GM18511 (cell line): ENCODE results near the gene FOXO4.

Experiments used
- ATAC-seq: cut with Tn5 transposase; IDR thresholded peaks from one replicate; pipeline ENCODE4 v1.9.1; 2021; ENCODE audit warnings: mild to moderate bottlenecking, moderate library complexity; ENCODE audit not compliant: unreplicated experiment

Gene FOXO4

DNA sequence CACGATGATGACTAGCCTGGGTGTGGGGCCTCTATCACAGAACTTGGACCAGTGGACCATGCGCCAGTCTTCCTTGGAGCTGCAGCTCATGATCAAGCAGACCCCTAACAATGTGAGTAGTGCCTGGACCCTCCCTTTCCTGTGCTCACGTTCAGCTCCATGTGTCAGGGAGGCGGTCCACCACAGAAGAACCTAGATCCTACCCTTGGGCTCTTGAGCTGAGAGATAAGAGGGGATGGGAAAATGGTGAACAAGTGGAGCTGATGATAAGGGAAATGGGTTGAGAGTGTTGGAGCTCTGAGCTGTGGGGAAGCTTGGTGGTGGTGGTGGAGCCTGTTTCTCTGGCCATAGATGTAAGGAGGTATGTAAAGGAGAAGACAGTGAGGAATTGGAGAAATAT, 35.9 kb downstream of the FOXO4 start:
- no peak for ATAC-seq

DNA sequence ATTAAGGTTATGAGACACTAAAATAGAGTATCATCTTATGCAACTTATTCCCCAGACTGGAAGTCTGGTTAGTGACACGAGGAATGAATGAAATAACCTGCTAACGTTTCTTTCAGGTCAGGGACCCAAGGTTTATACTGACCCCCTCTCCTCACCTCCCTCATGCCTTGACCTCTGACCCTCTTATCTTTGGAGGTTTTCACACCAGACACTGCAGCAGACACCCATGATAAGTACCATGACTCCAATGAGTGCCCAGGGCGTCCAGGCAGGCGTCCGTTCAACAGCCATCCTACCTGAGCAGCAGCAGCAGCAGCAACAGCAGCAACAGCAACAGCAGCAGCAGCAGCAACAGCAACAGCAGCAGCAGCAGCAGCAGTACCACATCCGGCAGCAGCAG, 44.8 kb downstream of the FOXO4 start:
- ATAC-seq: no peak

DNA sequence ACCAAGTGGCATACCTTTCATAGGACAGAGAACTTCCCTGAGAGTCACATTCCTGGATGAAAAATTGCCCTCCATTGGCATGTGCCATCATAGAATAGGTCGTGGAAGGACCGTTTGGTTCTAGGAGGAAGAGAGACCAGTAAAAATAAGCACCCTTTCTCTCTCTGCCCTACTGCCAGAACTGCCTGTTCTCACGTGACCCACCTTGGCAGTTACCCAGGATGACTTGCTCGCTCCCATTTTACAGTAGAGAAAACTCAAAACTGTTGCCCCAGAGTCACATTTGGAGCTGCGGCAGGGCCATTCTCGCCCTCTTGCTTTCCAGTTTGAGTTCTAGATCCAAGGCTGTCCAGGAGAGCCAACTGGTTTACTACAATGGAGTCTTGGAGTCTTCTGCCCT, 47.9 kb downstream of the FOXO4 start:
- ATAC-seq: no peak

DNA sequence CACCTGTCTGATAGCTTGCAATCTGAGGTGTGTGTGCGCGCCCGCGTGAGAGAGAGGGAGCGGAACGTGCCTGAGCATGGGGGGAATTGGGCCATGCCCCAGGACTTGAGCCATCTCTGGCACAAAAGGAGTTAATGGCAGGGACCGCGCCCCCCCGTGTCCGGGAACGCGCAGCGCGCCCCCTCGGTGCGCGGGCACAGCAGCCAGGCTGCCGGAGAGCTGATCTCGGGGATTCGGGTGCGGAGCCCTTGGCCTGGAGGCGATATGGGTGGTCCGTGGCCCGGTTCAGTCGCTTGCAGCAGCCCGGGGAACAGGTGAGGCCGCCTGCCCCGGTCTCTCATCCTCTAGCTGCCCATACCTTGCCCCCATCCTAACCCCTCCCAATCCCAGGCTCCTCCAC, 49.0 kb downstream of the FOXO4 start, which contains the start of gene NLGN3:
TSS of gene NLGN3 (plus strand) at position 191 of the 400 bp plus-strand sequence. CDS start 2,909 bp downstream, outside the sequence.
- no peak for ATAC-seq

DNA sequence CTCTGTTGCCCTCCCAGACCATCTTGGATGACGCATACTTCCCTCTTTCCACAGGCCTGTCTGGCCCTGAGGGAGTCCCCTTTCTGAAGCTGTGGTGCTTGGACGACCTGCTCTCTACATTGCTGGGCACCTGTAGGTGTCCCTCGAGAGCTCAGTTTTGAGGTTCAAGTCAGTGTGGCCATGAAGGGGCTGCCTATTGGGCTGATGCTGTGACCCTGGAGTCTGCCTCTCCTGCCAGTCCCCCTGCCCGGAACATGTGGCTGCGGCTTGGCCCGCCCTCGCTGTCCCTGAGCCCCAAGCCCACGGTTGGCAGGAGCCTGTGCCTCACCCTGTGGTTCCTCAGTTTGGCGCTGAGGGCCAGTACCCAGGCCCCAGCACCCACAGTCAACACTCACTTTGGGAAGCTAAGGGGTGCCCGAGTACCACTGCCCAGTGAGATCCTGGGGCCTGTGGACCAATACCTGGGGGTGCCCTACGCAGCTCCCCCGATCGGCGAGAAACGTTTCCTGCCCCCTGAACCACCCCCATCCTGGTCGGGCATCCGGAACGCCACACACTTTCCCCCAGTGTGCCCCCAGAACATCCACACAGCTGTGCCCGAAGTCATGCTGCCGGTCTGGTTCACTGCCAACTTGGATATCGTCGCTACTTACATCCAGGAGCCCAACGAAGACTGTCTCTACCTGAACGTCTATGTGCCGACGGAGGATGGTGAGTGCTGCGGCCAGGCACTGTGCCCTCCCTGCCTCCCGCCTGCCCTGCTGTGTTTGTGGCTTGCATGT, 52.0 kb downstream of the FOXO4 start:
- ATAC-seq: no peak

DNA sequence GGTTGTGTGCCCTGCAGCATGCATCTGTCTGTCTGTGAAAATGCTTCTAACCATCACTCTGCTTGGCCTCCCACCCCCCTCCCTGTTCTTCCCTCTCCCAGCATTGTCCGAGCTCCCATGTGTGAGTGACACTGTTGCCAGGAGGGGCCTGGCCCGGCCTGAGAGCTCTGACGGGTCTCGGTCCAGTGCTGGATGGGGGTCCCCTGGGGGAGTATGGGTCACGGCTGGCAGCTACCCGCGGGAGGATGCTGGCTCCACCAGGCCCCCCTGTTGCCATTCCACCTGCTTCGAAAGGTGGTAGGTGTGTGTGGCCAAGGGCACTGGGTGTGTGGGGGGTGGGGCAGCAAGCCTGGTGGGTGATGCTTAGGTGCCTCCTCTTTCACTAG, 52.6 kb downstream of the FOXO4 start:
- ATAC-seq: no peak

DNA sequence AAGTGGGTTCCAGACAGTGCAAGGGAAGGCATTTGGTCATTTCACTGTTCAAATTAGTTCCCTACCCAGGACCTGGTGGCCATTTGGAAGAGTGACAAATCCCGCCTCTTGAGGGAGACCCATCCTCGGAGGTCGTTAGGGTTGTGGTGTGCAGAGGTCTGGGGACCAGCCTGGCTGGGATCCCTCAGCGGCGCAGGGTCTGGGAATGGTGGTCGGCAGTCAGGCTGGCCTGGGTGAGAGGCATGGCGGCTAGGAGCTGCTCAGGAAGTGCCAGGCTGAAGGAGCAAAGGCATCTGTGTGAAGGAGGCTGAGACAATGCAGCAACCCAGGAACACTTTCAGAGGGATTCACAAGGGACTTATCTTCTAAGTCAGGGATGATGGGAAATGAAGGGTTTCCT, 55.7 kb downstream of the FOXO4 start:
- ATAC-seq: no peak
